OCI-LY3 (cell line): ENCODE measurements around the gene APOD.

ENCODE experiments used
- CTCF ChIP-seq: fragments of 200-600, 300-600 bp; sonication (generic); IDR thresholded peaks from 2 replicates; pipeline ENCODE4 v1.5.1; 2014; ENCODE audit warnings: antibody characterized with exemption, low read length, low read depth
- EZH2phosphoT487 ChIP-seq: fragments of 200-600 bp; shearing (Covaris generic); IDR thresholded peaks from 2 replicates; pipeline ENCODE4 v1.6.1; 2018; ENCODE audit warnings: antibody characterized with exemption, mixed run types, low read depth

GRCh38 chr3:195546130-195546560 lies 37.6 kb downstream of the APOD start:
- TF ChIP-seq CTCF = no peak
- no peak for TF ChIP-seq EZH2phosphoT487
